NT2/D1 (cell line): Measurements from ENCODE around the gene RREB1.
"Not testable (repeated sequence)": the region's sequence is repeated elsewhere in the genome, so short reads cannot be mapped to it uniquely, and the experiment has no call there.

Experiments
- DNase-seq: peaks from one replicate; pipeline ENCODE4 v3.0.0-alpha.2; 2011; ENCODE audit warnings: low read depth, low spot score
- H3K27me3 ChIP-seq: 2 replicates; pipeline ENCODE4 v1.6.0; 2011; ENCODE audit warnings: mild to moderate bottlenecking; ENCODE audit not compliant: insufficient read length, insufficient read depth
- H3K36me3 ChIP-seq: 2 replicates; pipeline ENCODE4 v1.6.1; 2011; ENCODE audit warnings: mild to moderate bottlenecking, low read length, mixed read lengths; ENCODE audit not compliant: insufficient read depth, insufficient read length
- H3K4me1 ChIP-seq: 2 replicates; pipeline ENCODE4 v1.5.1; 2011; ENCODE audit not compliant: insufficient read depth, insufficient read length
- H3K4me3 ChIP-seq: 2 replicates; pipeline ENCODE4 v1.5.1; 2011; ENCODE audit warnings: low read depth; ENCODE audit not compliant: insufficient read length
- H3K9ac ChIP-seq: 2 replicates; pipeline ENCODE4 v1.6.0; 2011; ENCODE audit warnings: low read depth; ENCODE audit not compliant: insufficient read length
- H3K9me3 ChIP-seq: 2 replicates; pipeline ENCODE4 v1.5.1; 2011; ENCODE audit warnings: mild to moderate bottlenecking, low read length; ENCODE audit not compliant: insufficient read depth
- SUZ12 ChIP-seq: IDR thresholded peaks from 2 replicates; pipeline ENCODE4 v1.6.1; 2011; ENCODE audit not compliant: insufficient read length, insufficient read depth; ENCODE audit errors: extremely low read depth
- YY1 ChIP-seq: IDR thresholded peaks from 2 replicates; pipeline ENCODE4 v1.6.1; 2011; ENCODE audit not compliant: insufficient read length, insufficient read depth
- ZNF274 ChIP-seq: IDR thresholded peaks from 2 replicates; pipeline ENCODE4 v1.6.1; 2011; ENCODE audit warnings: mild to moderate bottlenecking, low read depth, low read length

RREB1 gene

DNA sequence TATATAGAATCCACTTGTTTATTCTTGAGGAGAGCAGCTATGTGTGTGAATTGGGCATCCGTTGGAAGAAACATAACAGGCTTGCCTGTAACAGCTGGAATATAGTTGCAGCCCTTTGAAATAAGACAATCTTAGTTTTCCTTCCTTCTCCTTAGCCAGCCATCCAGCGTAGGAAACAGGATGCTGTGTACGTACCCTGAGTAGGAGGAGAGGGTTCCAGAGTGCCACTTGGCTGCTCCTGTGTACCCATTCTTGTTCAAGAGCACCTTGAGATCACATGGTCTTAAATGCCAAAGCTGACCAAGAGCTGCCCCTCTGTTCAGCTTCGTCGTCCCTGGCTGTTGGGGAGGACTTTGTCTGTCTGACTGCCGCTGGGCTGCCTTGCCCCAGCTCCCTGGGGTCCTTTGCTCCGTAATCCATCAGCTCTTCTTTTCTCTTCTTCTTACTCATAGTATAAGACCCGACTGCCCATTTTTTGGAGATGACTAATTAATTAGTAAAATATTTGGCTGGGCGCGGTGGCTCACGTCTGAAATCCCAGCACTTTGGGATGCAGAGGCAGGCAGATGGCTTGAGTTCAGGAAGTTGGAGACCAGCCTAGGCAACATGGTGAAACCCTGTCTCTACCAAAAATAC is 49.0 kb downstream of the RREB1 start:
- TF ChIP-seq ZNF274, result no peak
- no peak for TF ChIP-seq SUZ12
- no peak for TF ChIP-seq YY1
- Histone ChIP-seq H3K9me3 (no peaks in the 10 kb centered on the region), H3K4me1 (peaks cover 7% of the 10 kb centered on the region), H3K27me3 (no peaks in the 10 kb centered on the region), H3K36me3 (no peaks in the 10 kb centered on the region), H3K4me3 (no peak overlapping the region), H3K9ac (no peak overlapping the region)
- no peak for DNase-seq

DNA sequence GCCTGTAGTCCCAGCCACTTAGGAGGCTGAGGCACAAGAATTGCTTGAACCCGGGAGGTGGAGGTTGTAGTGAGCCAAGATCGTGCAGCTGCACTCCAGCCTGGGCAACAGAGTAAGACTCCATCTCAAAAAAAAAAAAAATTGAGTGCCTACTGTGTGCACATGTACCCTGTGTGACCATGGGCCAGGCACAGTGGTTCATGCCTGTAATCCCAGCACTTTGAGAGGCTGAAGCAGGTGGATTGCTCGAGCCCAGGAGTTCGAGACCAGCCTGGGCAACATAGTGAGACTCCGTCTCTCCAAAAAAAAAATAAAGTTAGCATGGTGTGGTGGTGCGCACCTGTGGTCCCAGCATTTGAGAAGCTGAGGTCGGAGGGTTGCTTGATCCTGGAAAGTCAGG is 49.5 kb downstream of the RREB1 start:
- H3K27me3 ChIP-seq, H3K9me3 ChIP-seq, H3K4me1 ChIP-seq, H3K4me3 ChIP-seq, H3K9ac ChIP-seq, DNase-seq, H3K36me3 ChIP-seq: not testable (repeated sequence)

DNA sequence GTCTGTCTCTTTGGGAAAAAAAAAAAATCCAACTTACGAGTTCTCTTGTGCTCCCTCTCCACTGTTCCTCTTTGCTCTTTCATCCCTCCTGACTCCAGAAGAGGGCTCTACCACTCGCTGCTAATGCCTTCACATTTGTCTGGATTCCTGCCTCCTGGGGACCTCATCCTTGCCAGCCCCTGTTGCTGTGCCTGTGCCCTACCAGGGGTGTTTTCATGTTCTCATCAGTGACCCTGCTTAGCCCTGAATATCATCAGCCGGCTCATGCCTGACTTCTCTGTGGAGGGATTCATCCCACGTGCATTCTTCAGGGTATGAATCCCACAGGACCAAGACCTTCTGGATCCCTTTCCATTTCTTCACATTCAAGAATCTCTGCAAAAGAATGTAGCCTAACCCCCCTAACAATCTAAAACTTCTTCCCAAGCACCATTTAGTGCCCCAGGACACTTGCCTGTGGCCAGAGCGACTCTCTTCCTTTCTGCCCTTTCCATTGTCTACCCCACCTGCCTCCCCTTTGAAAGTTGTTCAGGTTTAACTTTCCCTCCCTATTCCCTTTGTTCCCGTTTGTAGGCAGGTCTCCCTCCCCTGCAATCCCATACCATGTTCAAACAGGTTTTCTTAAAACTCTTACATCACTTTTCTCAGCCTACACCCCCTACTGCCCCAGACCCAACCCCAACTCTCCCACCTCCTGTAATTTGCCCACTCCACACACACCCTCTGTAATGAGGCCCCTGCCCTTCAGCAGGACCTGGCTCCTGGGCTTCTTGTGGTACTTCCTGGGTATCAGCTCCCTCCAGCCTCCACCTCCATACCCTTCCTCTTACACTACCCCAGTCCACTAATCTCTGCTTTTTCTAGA is 50.2 kb downstream of the RREB1 start:
- no peak for DNase-seq
- H3K9ac ChIP-seq, result no peak overlapping the region
- TF ChIP-seq ZNF274 (no peak), YY1 (no peak), SUZ12 (no peak)
- H3K4me1 ChIP-seq, result peaks cover 7% of the 10 kb centered on the region
- no peaks in the 10 kb centered on the region for H3K27me3 ChIP-seq
- no peak overlapping the region for H3K4me3 ChIP-seq
- no peaks in the 10 kb centered on the region for H3K36me3 ChIP-seq
- H3K9me3 ChIP-seq, result no peaks in the 10 kb centered on the region

DNA sequence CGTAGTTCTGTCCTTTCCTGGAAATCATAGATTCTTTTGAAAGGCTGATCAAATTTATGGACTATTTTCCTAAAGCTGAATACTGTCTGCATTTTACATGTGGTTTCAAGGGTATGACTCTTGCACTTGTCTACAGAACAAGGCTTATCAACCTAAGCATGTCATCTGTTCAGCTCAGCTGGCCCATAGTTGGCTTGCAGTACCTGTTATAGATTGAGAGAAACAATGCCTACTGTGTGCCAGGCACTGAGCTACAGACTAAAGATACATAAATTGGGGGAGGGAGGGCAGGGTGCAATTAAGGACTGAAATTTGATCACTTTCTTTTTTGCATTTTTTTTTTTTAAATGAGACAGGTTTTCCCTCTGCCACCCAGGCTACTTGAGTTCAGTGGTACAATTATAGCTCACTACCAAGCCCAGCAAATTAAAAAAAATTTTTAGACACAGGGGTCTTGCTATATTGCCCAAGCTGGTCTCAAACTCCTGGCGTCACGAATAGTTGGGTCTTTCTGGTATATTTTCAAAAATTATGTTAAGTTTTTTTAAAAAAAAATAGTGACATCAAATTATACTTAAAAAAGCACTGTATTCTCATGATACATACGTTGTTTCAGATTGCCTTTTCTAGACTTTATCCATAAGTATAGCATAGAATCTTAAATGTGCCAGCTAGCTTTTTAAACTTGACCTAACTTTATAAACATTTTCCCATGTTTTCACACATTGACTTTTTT is 52.2 kb downstream of the RREB1 start:
- DNase-seq, result no peak
- no peaks in the 10 kb centered on the region for H3K36me3 ChIP-seq
- TF ChIP-seq YY1, result no peak
- TF ChIP-seq ZNF274, result no peak
- no peak for TF ChIP-seq SUZ12
- H3K4me3 ChIP-seq, result no peak overlapping the region
- no peaks in the 10 kb centered on the region for H3K9me3 ChIP-seq
- peaks cover 10% of the 10 kb centered on the region for H3K4me1 ChIP-seq
- H3K27me3 ChIP-seq, result no peaks in the 10 kb centered on the region
- H3K9ac ChIP-seq, result no peak overlapping the region

DNA sequence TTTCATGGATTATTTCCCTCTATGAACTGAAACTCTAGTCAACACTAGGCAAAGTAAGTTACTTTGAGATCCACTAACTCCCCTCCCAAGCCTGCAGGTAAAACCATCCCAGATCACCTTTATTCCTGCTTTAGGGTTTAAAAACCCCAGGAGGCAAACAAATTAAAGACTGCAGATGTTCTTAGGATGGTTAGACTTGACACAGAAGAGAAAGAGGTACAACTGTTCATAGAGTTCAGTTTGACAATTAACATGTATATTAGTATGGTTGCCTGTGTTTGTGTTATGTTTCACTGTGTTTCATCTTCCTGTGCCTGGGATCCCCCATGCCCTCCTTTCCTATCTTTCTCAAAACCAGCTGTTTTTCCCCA is 53.5 kb downstream of the RREB1 start:
- Histone ChIP-seq H3K9me3 (no peaks in the 10 kb centered on the region), H3K4me3 (no peak overlapping the region), H3K36me3 (no peaks in the 10 kb centered on the region), H3K27me3 (no peaks in the 10 kb centered on the region), H3K4me1 (peaks cover 10% of the 10 kb centered on the region), H3K9ac (no peak overlapping the region)
- TF ChIP-seq YY1, result no peak
- TF ChIP-seq ZNF274, result no peak
- TF ChIP-seq SUZ12, result no peak
- DNase-seq, result no peak

DNA sequence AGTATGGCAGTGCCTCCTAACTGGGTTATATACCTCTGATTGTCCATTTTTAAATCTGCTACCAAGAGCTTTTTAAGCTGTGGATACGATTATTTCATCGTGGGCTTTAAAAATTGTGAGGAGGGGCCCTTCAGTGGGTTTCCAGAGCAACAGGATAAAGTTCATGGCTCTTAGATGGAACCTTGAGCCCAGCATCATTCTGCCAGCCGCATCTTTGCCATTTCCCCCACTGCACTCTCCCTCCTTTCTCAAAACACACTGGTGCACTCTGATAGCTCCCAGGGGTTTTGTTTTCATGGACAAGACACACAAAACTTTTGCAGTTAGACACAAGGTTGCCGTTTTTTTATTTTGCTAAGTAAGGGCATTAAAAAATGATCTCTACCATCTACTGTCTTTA is 54.1 kb downstream of the RREB1 start:
- peaks cover 7% of the 10 kb centered on the region for H3K4me1 ChIP-seq
- TF ChIP-seq YY1 (no peak), SUZ12 (no peak), ZNF274 (no peak)

DNA sequence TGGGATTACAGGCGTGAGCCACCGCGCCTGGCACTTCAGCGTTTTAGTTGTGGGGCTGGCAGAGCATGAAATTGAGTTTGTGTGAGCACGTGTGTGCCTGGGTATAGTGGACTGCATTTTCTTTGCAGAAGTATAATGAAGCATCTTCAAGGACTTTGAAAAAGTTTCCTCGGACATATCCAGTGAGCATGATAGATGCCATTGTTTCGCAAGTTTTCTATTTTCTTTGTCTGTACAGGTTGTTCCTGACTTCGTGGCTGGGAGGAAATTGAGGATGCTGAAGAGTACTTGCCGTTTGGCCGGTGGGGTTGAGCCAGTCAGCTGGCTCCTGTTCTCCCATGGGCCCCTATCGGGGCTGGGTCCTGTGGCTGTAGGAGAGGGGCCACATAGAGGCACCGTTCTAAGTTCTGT is 55.9 kb downstream of the RREB1 start:
- H3K4me1 ChIP-seq, result peaks cover 5% of the 10 kb centered on the region
- H3K27me3 ChIP-seq, result no peaks in the 10 kb centered on the region
- no peak overlapping the region for H3K4me3 ChIP-seq
- TF ChIP-seq SUZ12, result no peak
- TF ChIP-seq YY1, result no peak
- TF ChIP-seq ZNF274, result no peak
- H3K9me3 ChIP-seq, result no peaks in the 10 kb centered on the region
- no peak overlapping the region for H3K9ac ChIP-seq
- no peaks in the 10 kb centered on the region for H3K36me3 ChIP-seq
- DNase-seq, result no peak

More for the DNA sequence above, 54.1 kb downstream of the RREB1 start:
- Histone ChIP-seq H3K9ac (no peak overlapping the region), H3K4me3 (no peak overlapping the region), H3K36me3 (no peaks in the 10 kb centered on the region), H3K27me3 (no peaks in the 10 kb centered on the region), H3K9me3 (no peaks in the 10 kb centered on the region)
- DNase-seq, result no peak
